PC-9 (cell line): ENCODE results near the gene GAK.

Experiments used
- CTCF ChIP-seq: fragments of 200-600 bp; sonication (generic); conservative IDR thresholded peaks from 2 replicates; pipeline ENCODE4 v1.6.1; 2017; ENCODE audit warnings: mixed run types, antibody characterized with exemption, mild to moderate bottlenecking, moderate library complexity
- EZH2 ChIP-seq: fragments of 200-600 bp; sonication (generic); IDR thresholded peaks from 2 replicates; pipeline ENCODE4 v1.8.0; 2017; ENCODE audit warnings: antibody characterized with exemption, low read depth

GRCh38 chr4:833731-834367, 98.3 kb downstream of the GAK start:
- TF ChIP-seq CTCF (no peak), EZH2 (no peak)
